Posterior vena cava (tissue), 2 donors: Measurements from ENCODE around the gene UNC13C. TPM values are rescaled to one million over a fixed set of nuclear protein-coding genes. Genes with fewer than 3 reads are reported as not detected.
"Not testable (repeated sequence)": the region's sequence is repeated elsewhere in the genome, so short reads cannot be mapped to it uniquely, and the experiment has no call there.

Source experiments
- DNase-seq: peaks from one replicate; pipeline ENCODE4 v3.0.0-alpha.2; 2020; ENCODE audit warnings: low spot score
- intact Hi-C, 2 donors: fragments of 100-400 bp; cut with DNase I; formaldehyde crosslinking; loops; one replicate each; pipeline versions ENCODE4 v1.14.1 to v1.14.2; 2022 to 2023
- total RNA-seq, 2 donors: library from RNA; stranded (reverse); fragmentation: NEBNext Ultra II Directional; extraction: Animal tissue kit (Norgen Biotek cat#: 25700); gene quantifications; one replicate each; pipeline ENCODE4 v1.2.1, GENCODE V29; 2021
- donor health status: DM: yes; HTN: yes; CAD: no.
- donor health status: DM: yes; HTN: yes; CAD: no.

The UNC13C gene
- total RNA-seq, 2 donors from 2014 or later: 0.05 to 0.14 TPM

- intact Hi-C loops: no loop called here
- DNase-seq: no peak
Measured at GRCh38 chr15:54354341-54354740, 376.1 kb downstream of the UNC13C start.

- intact Hi-C loops: no loop called here
- no peak for DNase-seq
Measured at GRCh38 chr15:54364961-54365360, 386.7 kb downstream of the UNC13C start.

DNA sequence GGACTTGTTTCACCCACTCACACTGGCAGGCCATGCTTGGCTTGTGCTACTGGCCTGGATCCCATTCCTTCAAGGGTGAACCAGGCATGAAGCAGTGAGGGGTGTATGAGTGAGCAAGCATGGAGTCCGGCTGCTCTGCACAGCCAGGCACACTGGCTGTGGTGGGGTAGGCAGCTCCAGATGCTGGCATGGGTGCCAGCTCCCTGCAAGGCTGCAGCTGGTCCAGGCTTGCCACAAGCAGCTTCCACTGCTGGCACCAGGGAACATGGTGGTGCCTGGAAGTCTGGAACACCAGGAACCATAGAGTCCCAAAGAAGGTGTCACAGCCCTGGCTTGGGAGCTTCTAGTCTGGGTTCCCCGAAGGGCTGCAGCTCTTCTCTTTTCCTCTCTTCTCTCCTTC lies 395.1 kb downstream of the UNC13C start:
- no peak for DNase-seq
- intact Hi-C loops: no loop called here

DNA sequence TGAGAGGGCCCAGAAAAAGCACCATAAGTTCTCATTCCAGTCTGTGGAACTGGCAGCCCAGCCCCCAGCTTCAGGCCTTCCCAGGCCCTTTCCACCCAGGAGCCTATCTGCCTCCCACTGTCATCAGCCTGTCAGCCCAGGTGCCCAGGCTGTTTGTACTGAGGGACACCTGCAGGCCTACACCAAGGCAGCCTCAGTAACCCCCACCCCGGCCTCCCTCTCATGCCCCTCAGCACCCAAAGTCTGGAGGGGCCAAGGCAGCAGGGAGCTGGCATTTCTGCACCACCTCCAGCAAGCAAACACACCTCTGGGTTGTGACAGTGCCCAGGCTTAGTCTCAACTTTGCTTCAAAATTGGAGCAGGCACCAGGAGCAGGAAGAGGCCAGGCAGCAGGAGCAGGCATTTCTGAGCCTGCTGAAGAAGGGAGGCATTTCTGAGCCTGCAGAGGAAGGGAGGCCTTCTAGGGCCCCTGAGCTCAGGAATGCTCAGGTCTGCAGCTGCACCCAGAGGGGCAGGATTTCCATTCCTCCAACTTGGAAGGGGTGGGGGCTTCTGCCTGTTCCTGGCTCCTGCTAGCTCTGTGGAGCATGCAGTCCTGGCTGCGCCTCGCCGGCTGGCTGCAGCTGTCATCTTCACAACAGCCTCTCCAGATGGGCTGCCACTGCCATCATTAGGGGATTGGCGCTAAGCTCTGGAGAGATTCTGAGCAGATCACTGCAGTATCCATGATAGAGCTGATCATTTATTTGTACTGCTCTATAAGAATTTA lies 396.1 kb downstream of the UNC13C start:
- DNase-seq: peak; percentile 62
- intact Hi-C loops: no loop called here

- intact Hi-C loops: no loop called here
- DNase-seq: no peak
Measured at GRCh38 chr15:54387799-54388198, 409.6 kb downstream of the UNC13C start.

- no peak for DNase-seq
- intact Hi-C loops: no loop called here
Measured at GRCh38 chr15:54388746-54389145, 410.5 kb downstream of the UNC13C start.

- DNase-seq: no peak
- intact Hi-C loops: no loop called here
Measured at GRCh38 chr15:54410481-54410880, 432.2 kb downstream of the UNC13C start.

DNA sequence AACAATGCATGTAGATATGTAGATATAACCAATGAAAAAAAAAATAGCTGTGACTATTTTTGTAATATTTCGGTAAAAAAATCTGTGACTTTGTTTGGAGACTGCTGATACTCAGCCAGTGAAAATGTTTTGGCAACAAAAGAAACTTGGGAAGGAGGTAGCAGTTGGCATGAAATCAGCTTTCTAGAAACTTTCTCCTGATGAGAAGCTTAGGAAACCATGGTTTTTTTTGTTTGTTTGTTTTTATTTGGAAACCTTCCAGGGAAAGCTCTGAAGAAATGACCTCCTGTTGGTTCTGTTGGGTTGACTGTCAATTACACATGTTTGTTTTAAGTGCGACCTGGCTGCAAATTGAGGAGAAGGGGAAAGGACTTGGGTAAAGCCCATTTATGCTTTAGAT lies 445.9 kb downstream of the UNC13C start:
- intact Hi-C loops: no loop called here
- no peak for DNase-seq

DNA sequence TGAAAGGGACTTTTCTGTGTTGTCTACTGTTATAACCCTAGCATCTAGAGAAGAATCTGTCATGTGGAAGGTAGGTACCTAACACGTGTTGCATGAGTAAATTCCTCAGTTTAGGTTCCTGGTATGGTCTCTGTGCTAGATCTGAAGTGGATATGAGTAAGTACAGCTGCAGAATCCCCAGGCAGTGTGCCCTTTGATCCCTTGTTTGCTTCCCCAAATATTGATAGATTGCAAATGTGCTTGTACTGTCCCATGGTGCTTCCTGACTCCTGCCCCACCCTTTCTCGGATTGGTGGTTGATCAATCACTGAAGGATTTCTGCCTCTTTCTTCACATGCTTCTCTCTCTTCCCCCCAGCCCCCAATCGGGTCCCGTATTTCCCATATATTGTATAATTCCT lies 450.4 kb downstream of the UNC13C start:
- intact Hi-C loops: no loop called here
- DNase-seq: no peak

- intact Hi-C loops, DNase-seq: not testable (repeated sequence)
Measured at GRCh38 chr15:54450288-54450687, 472.0 kb downstream of the UNC13C start.

- DNase-seq: no peak
- intact Hi-C loops: no loop called here
Measured at GRCh38 chr15:54456413-54456812, 478.2 kb downstream of the UNC13C start.

DNA sequence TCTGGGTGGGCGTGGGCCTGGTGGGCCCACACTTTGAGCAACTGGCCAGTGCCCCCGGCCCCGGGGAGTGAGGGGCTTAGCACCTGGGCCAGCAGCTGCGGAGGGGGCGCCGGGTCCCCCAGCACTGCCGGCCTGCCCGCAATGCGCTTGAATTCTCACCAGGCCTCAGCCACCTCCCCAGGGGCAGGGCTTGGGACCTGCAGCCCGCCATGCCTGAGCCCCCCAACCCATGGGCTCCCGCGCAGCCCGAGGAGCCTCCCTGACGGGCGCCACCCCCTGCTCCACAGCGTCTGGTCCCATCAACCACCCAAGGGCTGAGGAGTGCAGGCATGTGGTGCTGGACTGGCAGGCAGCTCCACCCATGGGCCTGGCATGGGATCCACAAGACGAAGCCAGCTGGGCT lies 484.3 kb downstream of the UNC13C start:
- no peak for DNase-seq

GRCh38 chr15:54481819-54482218 lies 503.6 kb downstream of the UNC13C start:
- intact Hi-C loops: no loop called here
- no peak for DNase-seq

More for the DNA sequence above, 484.3 kb downstream of the UNC13C start:
- intact Hi-C loops: no loop called here

DNA sequence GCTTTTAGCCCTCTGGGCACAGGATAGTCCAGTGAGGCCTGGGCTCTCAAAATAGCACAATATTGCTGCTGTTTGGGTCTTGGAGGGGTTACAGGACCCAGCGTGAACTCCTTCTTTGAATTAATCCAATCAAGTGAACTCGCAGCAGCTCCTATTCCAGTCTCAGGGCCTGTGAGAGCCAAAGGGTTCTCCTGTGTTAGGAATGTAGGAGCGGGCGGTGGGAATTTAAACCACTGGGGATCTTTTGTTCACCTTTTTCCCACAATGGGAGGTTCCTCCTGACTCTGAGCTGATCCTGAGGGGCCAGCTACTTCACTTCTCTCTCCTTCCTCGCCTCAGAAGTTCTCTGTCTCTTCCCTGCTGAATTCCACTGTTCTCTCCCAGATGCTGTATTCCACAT lies 504.0 kb downstream of the UNC13C start:
- no peak for DNase-seq
- intact Hi-C loops: no loop called here

GRCh38 chr15:54500330-54500729 lies 522.1 kb downstream of the UNC13C start:
- intact Hi-C loops: loop anchor here in 1 of 2 donors (10.0 kb wide), 1 partner anchor 376 kb away; no protein-coding TSS in a partner anchor
- DNase-seq: no peak

GRCh38 chr15:54502416-54503075 lies 524.3 kb downstream of the UNC13C start:
- no peak for DNase-seq
- intact Hi-C loops: loop anchor here in 1 of 2 donors (10.0 kb wide), 1 partner anchor 378 kb away; no protein-coding TSS in a partner anchor

- DNase-seq: no peak
- intact Hi-C loops: loop anchor here in 1 of 2 donors (10.0 kb wide), 1 partner anchor 380 kb away; no protein-coding TSS in a partner anchor
Measured at GRCh38 chr15:54504695-54505094, 526.5 kb downstream of the UNC13C start.

DNA sequence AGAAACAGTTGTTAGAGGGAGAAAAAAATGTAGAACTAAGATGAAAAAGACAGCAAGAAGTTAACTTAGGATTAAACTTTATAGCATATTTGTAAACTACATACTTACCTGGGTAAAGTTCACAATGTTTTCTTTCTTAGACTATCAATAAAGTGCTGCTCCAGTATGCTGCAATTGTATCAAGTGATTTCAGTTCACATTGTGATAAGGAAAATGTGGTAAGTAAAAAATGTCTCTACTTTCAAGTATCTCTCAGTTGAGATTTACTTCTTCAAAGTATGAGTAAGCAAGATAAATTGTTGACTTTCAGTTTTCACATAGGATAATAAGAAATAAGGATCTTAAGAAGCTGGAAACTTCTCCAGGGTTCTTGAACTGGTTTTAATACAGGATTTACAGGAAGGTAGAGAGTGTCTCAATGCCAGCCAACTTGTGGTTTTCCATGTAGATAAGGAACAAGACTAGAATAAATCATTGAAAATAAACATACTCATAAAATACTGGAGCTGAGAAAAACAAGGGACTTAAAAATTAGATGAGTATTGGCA lies 528.8 kb downstream of the UNC13C start:
- intact Hi-C loops: loop anchor here in 1 of 2 donors (10.0 kb wide), 1 partner anchor 382 kb away; no protein-coding TSS in a partner anchor
- no peak for DNase-seq

GRCh38 chr15:54514601-54515000 lies 536.4 kb downstream of the UNC13C start:
- intact Hi-C loops: no loop called here
- no peak for DNase-seq
